NCI-H146 (cell line): Measurements from ENCODE around the gene SYT8.
A peak's percentile ranks its signal among the peaks of the same experiment; 100 is the strongest.
"Not testable (repeated sequence)": the region's sequence is repeated elsewhere in the genome, so short reads cannot be mapped to it uniquely, and the experiment has no call there.

ENCODE experiments used
- DNase-seq: peaks from one replicate; lab custom pipeline; 2025; lab: John Stamatoyannopoulos, UW

The SYT8 gene

GRCh38 chr11:1873813-1874150 lies 39.0 kb downstream of the SYT8 start:
- DNase-seq = not testable (repeated sequence)

GRCh38 chr11:1874441-1875092 lies 39.8 kb downstream of the SYT8 start:
- not testable (repeated sequence) for DNase-seq

- DNase-seq = peak; percentile 23
Observed at GRCh38 chr11:1875093-1875850, 40.5 kb downstream of the SYT8 start.

GRCh38 chr11:1875851-1876301 lies 41.1 kb downstream of the SYT8 start:
- not testable (repeated sequence) for DNase-seq

- DNase-seq = no peak
Observed at GRCh38 chr11:1876361-1877063, 41.7 kb downstream of the SYT8 start.

GRCh38 chr11:1877211-1878136 lies 42.7 kb downstream of the SYT8 start:
- no peak for DNase-seq

GRCh38 chr11:1878137-1879031 lies 43.6 kb downstream of the SYT8 start:
- no peak for DNase-seq

GRCh38 chr11:1879342-1879940 lies 44.7 kb downstream of the SYT8 start:
- no peak for DNase-seq

- DNase-seq = no peak
Observed at GRCh38 chr11:1879941-1880720, 45.3 kb downstream of the SYT8 start.

- no peak for DNase-seq
Observed at GRCh38 chr11:1880746-1881441, 46.1 kb downstream of the SYT8 start.

- DNase-seq = no peak
Observed at GRCh38 chr11:1881442-1882264, 46.9 kb downstream of the SYT8 start.

GRCh38 chr11:1882265-1883238 lies 47.8 kb downstream of the SYT8 start:
- DNase-seq = peak; percentile 58

GRCh38 chr11:1883346-1884302 lies 48.8 kb downstream of the SYT8 start:
- DNase-seq = no peak

GRCh38 chr11:1884303-1884700 lies 49.5 kb downstream of the SYT8 start:
- DNase-seq = no peak

GRCh38 chr11:1886551-1886950 lies 51.8 kb downstream of the SYT8 start:
- not testable (repeated sequence) for DNase-seq
